Measurements from ENCODE around the gene ULK1. TPM values are rescaled to one million over a fixed set of nuclear protein-coding genes. Genes with fewer than 3 reads are reported as not detected.

ULK1 gene
- total and polyA plus RNA-seq, 9 donors = 4.5 to 70.1 (median 46.8) TPM

DNA sequence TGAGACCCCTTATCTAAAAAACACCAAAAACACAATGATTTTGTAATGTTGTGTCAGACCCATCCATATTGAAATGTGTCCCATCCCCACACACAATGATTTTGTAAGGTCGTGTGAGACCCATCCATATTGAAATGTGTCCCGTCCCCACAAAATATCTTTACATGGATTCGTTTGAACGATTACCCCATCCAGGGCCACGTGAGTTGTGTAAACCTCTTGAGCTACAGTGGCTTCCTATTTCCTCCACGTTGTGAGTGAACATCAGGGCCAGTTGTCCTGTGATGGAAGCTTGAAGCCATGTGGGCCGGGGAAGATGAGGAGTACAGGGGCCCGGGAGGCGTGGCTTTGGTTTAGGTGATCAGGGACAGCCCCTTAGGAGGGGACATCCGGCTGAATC lies 27.0 kb upstream of the ULK1 start:
- intact Hi-C loops (cut with DNase I) = no loop called here
- Histone ChIP-seq H3K9me3 (no peaks in the 10 kb centered on the region), H3K4me3 (no peak overlapping the region), H3K27ac (no peak overlapping the region), H3K36me3 (no peaks in the 10 kb centered on the region), H3K27me3 (no peaks in the 10 kb centered on the region), H3K4me1 (ENCODE audit: insufficient read depth) (no peaks in the 10 kb centered on the region)
- 84 to 86% (median 85%) methylated on average over 10 of the region's 10 CpGs for WGBS, 3 donors
- DNase-seq = no peak
- TF ChIP-seq, protein P1, sequence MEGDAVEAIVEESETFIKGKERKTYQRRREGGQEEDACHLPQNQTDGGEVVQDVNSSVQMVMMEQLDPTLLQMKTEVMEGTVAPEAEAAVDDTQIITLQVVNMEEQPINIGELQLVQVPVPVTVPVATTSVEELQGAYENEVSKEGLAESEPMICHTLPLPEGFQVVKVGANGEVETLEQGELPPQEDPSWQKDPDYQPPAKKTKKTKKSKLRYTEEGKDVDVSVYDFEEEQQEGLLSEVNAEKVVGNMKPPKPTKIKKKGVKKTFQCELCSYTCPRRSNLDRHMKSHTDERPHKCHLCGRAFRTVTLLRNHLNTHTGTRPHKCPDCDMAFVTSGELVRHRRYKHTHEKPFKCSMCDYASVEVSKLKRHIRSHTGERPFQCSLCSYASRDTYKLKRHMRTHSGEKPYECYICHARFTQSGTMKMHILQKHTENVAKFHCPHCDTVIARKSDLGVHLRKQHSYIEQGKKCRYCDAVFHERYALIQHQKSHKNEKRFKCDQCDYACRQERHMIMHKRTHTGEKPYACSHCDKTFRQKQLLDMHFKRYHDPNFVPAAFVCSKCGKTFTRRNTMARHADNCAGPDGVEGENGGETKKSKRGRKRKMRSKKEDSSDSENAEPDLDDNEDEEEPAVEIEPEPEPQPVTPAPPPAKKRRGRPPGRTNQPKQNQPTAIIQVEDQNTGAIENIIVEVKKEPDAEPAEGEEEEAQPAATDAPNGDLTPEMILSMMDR (IDR thresholded peaks at IDR 0.05) = no peak
- TF ChIP-seq EP300 (IDR thresholded peaks at IDR 0.05) (no peak), POLR2A (IDR thresholded peaks at IDR 0.05) (no peak)

DNA sequence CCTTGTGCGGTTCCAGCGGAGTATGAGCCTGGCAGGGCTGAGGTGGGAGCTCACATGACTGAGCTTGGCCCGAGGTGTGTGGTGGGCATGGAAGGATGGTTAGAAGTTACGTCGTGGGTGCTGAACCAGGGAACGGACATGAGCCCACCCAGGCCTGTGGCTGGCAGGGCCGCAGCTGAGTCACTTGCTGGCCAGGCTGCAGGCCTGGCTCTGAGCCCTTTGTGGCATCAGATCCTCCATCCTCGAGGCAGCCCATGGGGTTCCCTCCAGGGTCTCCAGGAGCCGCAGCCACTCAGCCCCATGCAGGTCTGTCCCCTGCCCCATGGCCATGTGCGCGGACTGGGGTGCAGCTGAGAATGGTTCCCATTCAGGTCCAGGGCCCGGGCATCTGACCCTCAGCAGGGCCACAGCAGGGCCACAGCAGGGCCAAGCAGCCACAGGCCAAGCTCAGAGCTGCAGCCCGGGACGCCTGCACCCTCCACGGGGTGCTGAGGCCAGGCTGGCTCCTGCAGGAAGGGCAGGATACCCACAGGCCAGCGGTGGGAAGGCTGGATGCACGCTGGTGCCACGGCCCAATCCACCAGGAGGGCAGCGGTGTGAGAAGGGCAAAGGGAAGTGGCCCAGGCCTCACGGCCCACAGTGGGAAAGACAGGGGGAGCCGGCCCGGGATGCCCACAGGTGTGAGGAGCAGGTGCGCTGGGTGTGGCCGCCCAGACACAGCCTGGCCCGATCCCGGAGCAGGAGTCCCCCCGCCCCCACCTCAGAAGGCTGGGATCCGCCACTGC lies 26.3 kb upstream of the ULK1 start:
- Histone ChIP-seq H3K4me1 (ENCODE audit: insufficient read depth) (no peaks in the 10 kb centered on the region), H3K27me3 (no peaks in the 10 kb centered on the region), H3K36me3 (no peaks in the 10 kb centered on the region), H3K4me3 (no peak overlapping the region), H3K9me3 (no peaks in the 10 kb centered on the region), H3K27ac (no peak overlapping the region)
- TF ChIP-seq POLR2A (IDR thresholded peaks at IDR 0.05) (no peak), EP300 (IDR thresholded peaks at IDR 0.05) (no peak)
- TF ChIP-seq, protein P1 (IDR thresholded peaks at IDR 0.05) = no peak
- intact Hi-C loops (cut with DNase I) = no loop called here
- DNase-seq = peak in 1 of 5 donors; percentile 25
- 78 to 86% (median 82%) methylated on average over 22 to 28 of the region's 28 CpGs for WGBS, 3 donors

DNA sequence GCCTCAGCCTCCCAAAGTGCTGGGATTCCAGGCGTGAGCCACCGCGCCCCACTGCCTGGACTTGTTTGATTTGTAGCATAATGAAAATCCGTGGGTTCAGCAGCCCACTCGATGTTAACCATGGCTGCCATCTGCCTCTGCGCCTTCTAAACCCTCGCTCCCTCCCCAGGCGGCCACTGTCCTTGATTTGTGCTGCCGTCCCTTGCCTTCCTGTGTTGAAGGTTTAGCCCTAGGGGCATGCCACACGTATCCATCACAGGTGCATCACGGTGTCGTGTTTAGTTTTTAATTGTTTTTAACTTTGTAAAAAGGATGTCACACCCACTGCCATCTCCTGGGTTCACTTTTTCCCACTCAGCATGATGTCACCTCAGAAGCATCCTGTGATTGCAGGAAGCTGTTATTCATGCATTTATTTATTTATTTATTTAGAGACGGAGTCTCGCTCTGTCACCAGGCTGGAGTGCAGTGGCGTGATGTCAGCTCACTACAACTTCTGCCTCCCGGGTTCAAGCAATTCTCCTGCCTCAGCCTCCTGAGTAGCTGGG lies 24.5 kb upstream of the ULK1 start:
- TF ChIP-seq EP300 (IDR thresholded peaks at IDR 0.05) (no peak), POLR2A (IDR thresholded peaks at IDR 0.05) (no peak)
- TF ChIP-seq, protein P1 (IDR thresholded peaks at IDR 0.05) = no peak
- H3K4me3 ChIP-seq = no peak overlapping the region
- 61 to 70% (median 68%) methylated on average over 16 of the region's 16 CpGs for WGBS, 3 donors
- intact Hi-C loops (cut with DNase I) = no loop called here
- no peaks in the 10 kb centered on the region for H3K9me3 ChIP-seq
- no peaks in the 10 kb centered on the region for H3K4me1 ChIP-seq (ENCODE audit: insufficient read depth)
- DNase-seq = no peak
- no peaks in the 10 kb centered on the region for H3K27me3 ChIP-seq
- H3K27ac ChIP-seq = no peak overlapping the region
- no peaks in the 10 kb centered on the region for H3K36me3 ChIP-seq

DNA sequence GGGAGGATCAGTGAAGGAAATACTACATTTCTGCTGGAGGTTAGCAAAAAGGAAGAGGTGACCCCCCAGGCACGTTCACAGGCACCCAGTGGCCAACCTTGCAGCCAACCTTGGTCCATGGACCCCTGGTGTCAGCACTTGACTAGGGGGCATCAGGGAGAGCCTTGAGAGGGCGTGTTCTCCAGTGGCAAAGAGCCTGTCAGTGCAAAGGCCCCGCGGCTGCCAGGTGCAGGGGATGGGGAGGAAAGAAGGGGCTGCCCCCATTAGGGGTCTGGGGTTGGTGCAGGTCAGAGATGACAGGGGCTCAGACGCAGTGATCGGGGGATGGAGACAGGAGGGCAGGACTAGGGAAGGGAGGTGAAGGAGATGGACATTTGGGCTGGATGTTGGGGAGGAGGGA lies 22.7 kb upstream of the ULK1 start:
- H3K36me3 ChIP-seq = no peaks in the 10 kb centered on the region
- no peaks in the 10 kb centered on the region for H3K4me1 ChIP-seq (ENCODE audit: insufficient read depth)
- WGBS, 3 donors = 90 to 95% (median 93%) methylated on average over 6 of the region's 6 CpGs
- TF ChIP-seq, protein P1 (IDR thresholded peaks at IDR 0.05) = no peak
- TF ChIP-seq EP300 (IDR thresholded peaks at IDR 0.05) (no peak), POLR2A (IDR thresholded peaks at IDR 0.05) (no peak)
- H3K4me3 ChIP-seq = no peak overlapping the region
- no peaks in the 10 kb centered on the region for H3K9me3 ChIP-seq
- no peaks in the 10 kb centered on the region for H3K27me3 ChIP-seq
- intact Hi-C loops (cut with DNase I) = no loop called here
- no peak overlapping the region for H3K27ac ChIP-seq
- peak in 1 of 5 donors; percentile 23 for DNase-seq

All from ovary (tissue), 9 donors.